ENCODE data around the gene OR6B2.

DNA sequence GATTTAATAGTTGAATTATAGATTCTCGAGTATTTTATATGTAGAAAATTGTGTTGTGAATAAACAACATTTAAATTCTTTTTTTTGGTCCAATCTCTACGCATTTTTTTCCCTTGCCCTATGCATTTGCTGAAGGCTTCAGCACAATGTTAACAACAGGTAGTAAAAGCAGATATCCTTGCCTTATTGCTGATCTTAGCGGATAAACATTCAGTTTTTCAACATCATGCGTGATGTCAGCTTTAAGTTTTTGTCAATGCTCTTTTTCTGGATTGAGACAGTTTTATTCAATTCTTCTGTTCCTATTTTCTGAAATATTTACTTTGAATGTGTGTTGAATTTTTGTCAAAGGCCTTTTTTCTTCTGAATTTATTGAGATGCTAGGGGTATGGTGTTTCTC is 34.7 kb upstream of the OR6B2 start:
- TF ChIP-seq CTCF (IDR thresholded peaks at IDR 0.05; ENCODE audit: poor library complexity, severe bottlenecking) (no peak), EZH2 (IDR thresholded peaks at IDR 0.05; ENCODE audit: borderline replicate concordance, insufficient read depth, low read length, poor library complexity, severe bottlenecking) (no peak), POLR2AphosphoS5 (IDR thresholded peaks at IDR 0.05) (no peak), TAF1 (IDR thresholded peaks at IDR 0.05; ENCODE audit: low read depth) (no peak), REST (IDR thresholded peaks at IDR 0.05; ENCODE audit: borderline replicate concordance) (no peak), EP300 (conservative IDR thresholded peaks at IDR 0.05; ENCODE audit: poor library complexity, severe bottlenecking) (no peak)

Data from neural cell (in vitro differentiated cells).